Progenitor cell of endocrine pancreas (in vitro differentiated cells): ENCODE results near the gene APBB1. TPM values are rescaled to one million over a fixed set of nuclear protein-coding genes. Genes with fewer than 3 reads are reported as not detected.
"Not testable (repeated sequence)": the region's sequence is repeated elsewhere in the genome, so short reads cannot be mapped to it uniquely, and the experiment has no call there.

Source experiments
- DNase-seq: peaks from one replicate; pipeline ENCODE4 v3.0.0; 2021; ENCODE audit warnings: low spot score; ENCODE audit not compliant: unreplicated experiment
- H3K27ac Mint-ChIP-seq: 2 replicates; pipeline ENCODE4 v1.8.0; 2021; ENCODE audit warnings: mild to moderate bottlenecking, moderate library complexity, mixed read lengths
- H3K27me3 Mint-ChIP-seq: 2 replicates; pipeline ENCODE4 v1.8.0; 2021; ENCODE audit warnings: mixed read lengths
- H3K36me3 Mint-ChIP-seq: 2 replicates; pipeline ENCODE4 v1.8.0; 2022; ENCODE audit warnings: mixed read lengths; ENCODE audit not compliant: insufficient read depth
- H3K4me1 Mint-ChIP-seq: 2 replicates; pipeline ENCODE4 v1.8.0; 2021; ENCODE audit warnings: low read depth, mixed read lengths
- H3K4me3 Mint-ChIP-seq: 2 replicates; pipeline ENCODE4 v1.8.0; 2021; ENCODE audit warnings: low read depth, mild to moderate bottlenecking, moderate library complexity, mixed read lengths
- H3K9me3 Mint-ChIP-seq: 2 replicates; pipeline ENCODE4 v1.8.0; 2021; ENCODE audit warnings: low read depth, mixed read lengths
- total RNA-seq: library from RNA; stranded (reverse); gene quantifications from 2 replicates; pipeline ENCODE4 v1.2.1, GENCODE V29; 2021
- TF ChIP-seq, protein P1 (sequence below): fragments of 200-600 bp; sonication (generic); IDR thresholded peaks from one replicate; pipeline ENCODE4 v1.5.0; 2021; ENCODE audit warnings: antibody characterized with exemption, mild to moderate bottlenecking; ENCODE audit not compliant: unreplicated experiment

The APBB1 gene
- total RNA-seq, 1 donor from 2014 or later = 71.4 TPM

DNA sequence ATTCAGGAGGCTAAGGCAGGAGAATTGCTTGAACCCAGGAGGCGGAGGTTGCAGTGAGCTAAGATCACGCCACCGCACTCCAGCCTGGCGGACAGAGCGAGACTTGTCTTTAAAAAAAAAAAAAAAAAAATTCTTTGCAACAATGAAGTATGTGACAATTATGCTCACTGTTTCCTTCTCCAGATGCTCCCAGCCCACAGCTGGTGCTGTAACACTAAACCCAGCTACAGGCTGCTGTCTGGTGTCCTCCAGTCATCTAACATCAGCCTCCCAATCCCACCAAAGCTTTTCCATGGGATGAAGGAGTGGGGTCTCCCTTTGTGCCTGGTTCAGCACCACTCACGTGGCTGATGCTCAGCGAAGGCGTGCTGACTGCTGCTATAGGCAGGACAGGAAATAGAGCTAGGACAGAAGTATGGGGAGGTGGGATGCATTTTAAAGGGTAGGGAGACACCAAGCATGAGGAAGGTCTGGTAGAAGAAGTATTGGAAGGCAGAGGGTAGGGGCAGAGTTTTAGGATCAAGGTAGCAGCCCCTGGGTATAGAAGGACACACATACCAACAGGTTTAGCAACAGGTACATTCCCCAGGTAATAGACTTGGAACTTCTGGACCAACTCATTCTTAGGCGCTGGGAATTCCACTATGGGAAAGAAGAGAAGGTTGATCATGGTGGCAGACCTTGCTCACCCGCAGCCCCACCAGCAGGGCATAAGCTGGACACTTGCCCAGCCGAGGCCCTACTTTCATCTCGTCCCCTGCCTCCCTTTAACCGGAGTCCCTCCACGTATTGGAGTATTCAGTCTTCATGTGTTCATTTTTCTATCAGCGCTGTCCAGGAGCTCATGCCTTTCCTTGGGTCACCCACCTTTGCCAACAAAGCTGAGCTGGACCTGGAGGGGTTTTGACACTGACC is 18.2 kb downstream of the APBB1 start:
- Mint-ChIP-seq H3K4me3 (no peak overlapping the region), H3K4me1 (no peaks in the 10 kb centered on the region), H3K36me3 (peaks cover 8% of the 10 kb centered on the region), H3K9me3 (no peaks in the 10 kb centered on the region), H3K27ac (no peak overlapping the region), H3K27me3 (no peaks in the 10 kb centered on the region)
- no peak for DNase-seq
- TF ChIP-seq, protein P1, sequence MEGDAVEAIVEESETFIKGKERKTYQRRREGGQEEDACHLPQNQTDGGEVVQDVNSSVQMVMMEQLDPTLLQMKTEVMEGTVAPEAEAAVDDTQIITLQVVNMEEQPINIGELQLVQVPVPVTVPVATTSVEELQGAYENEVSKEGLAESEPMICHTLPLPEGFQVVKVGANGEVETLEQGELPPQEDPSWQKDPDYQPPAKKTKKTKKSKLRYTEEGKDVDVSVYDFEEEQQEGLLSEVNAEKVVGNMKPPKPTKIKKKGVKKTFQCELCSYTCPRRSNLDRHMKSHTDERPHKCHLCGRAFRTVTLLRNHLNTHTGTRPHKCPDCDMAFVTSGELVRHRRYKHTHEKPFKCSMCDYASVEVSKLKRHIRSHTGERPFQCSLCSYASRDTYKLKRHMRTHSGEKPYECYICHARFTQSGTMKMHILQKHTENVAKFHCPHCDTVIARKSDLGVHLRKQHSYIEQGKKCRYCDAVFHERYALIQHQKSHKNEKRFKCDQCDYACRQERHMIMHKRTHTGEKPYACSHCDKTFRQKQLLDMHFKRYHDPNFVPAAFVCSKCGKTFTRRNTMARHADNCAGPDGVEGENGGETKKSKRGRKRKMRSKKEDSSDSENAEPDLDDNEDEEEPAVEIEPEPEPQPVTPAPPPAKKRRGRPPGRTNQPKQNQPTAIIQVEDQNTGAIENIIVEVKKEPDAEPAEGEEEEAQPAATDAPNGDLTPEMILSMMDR = no peak

DNA sequence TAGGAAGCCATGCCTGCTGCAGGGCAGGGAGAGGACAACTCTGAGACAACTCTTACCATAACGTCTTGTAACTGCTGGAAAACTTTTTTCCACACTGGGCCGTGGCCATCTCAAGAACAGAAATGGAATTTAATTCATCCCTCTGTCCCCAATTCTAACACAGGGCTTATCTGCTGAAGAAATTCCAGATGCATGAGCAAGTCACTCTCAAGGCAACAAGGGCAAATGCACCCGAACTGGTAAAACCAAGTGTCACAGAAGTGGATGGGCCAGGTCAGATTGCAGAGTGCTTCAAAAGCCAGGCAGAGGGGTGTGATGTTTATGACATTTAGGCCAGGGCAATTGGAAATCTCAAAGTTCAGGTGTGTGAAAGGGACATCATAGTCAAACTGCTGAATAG is 21.3 kb downstream of the APBB1 start:
- peaks cover 9% of the 10 kb centered on the region for H3K36me3 Mint-ChIP-seq
- no peak overlapping the region for H3K27ac Mint-ChIP-seq
- H3K9me3 Mint-ChIP-seq = no peaks in the 10 kb centered on the region
- TF ChIP-seq, protein P1 = no peak
- no peaks in the 10 kb centered on the region for H3K27me3 Mint-ChIP-seq
- no peak overlapping the region for H3K4me3 Mint-ChIP-seq
- H3K4me1 Mint-ChIP-seq = no peaks in the 10 kb centered on the region
- DNase-seq = no peak

DNA sequence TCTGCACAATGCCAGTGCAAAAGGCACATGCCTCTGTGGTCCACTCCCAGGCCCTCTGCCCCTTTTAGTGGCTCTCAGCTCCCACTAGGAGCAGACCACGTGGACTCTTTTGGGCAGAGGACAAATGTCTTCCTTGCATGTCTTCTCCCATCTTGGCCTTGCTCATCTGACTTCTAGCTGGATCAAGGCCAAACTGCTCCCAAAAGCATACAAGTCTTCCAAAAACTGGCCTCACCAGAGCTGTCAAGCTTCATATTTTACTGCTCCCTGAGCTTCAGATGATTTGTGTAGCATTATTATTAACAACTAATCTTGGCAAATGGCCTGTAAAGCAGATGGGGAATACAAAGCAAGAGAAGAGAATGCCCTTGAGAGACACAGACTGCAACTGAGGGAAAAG is 21.7 kb downstream of the APBB1 start:
- no peak overlapping the region for H3K4me3 Mint-ChIP-seq
- peaks cover 7% of the 10 kb centered on the region for H3K36me3 Mint-ChIP-seq
- H3K27ac Mint-ChIP-seq = no peak overlapping the region
- no peak for DNase-seq
- TF ChIP-seq, protein P1 = no peak
- no peaks in the 10 kb centered on the region for H3K9me3 Mint-ChIP-seq
- no peaks in the 10 kb centered on the region for H3K27me3 Mint-ChIP-seq
- no peaks in the 10 kb centered on the region for H3K4me1 Mint-ChIP-seq

DNA sequence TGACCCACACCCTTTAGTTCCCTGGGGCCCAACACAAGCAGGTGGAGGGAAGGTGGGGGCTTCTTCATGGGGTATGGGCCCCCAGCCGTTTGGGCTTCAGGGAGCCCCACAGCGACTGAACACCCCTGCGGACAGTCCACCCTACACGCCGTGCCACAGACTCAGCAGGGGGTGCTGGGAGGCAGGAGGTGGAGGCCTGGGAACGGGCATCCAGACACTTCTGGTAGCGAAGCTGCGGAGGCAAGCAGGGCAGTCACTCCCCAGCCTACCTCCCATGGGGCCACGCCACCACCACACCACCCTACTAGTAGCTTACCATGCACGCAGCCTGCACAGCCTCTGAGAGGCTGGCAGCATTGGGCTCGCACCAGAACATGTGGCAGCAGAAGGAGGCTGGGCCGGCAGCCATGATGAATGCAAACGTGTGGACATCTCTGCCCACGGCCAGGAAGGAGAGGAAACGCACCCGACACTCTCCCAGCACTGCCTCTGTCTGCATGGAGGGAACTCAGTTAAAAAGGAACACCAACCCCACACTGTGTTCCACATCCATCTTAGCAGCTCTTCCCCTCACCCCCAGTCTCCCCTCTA is 23.3 kb downstream of the APBB1 start:
- Mint-ChIP-seq H3K4me1 (peaks cover 7% of the 10 kb centered on the region), H3K4me3 (no peak overlapping the region), H3K9me3 (no peaks in the 10 kb centered on the region), H3K27me3 (no peaks in the 10 kb centered on the region), H3K27ac (no peak overlapping the region), H3K36me3 (peaks cover 5% of the 10 kb centered on the region)
- DNase-seq = no peak
- TF ChIP-seq, protein P1 = no peak

DNA sequence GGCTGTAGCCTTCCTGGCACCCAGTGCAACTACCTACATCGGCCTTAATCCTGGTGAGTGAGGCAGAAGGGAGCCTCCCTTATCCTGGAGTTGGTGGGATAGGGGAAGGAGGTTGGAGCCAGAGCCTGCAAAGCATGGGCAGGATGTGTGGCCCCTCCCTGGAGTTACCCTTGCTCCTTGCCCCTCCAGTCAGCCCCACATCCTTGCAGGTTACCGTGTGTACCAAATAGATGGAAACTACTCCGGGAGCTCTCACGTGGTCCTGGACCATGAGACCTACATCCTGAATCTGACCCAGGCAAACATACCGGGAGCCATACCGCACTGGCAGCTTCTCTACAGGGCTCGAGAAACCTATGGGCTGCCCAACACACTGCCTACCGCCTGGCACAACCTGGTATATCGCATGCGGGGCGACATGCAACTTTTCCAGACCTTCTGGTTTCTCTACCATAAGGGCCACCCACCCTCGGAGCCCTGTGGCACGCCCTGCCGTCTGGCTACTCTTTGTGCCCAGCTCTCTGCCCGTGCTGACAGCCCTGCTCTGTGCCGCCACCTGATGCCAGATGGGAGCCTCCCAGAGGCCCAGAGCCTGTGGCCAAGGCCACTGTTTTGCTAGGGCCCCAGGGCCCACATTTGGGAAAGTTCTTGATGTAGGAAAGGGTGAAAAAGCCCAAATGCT is 24.8 kb downstream of the APBB1 start:
- Mint-ChIP-seq H3K36me3 (peaks cover 5% of the 10 kb centered on the region), H3K4me1 (peaks cover 14% of the 10 kb centered on the region), H3K27me3 (no peaks in the 10 kb centered on the region), H3K27ac (no peak overlapping the region), H3K9me3 (no peaks in the 10 kb centered on the region), H3K4me3 (no peak overlapping the region)
- TF ChIP-seq, protein P1 = no peak
- no peak for DNase-seq

DNA sequence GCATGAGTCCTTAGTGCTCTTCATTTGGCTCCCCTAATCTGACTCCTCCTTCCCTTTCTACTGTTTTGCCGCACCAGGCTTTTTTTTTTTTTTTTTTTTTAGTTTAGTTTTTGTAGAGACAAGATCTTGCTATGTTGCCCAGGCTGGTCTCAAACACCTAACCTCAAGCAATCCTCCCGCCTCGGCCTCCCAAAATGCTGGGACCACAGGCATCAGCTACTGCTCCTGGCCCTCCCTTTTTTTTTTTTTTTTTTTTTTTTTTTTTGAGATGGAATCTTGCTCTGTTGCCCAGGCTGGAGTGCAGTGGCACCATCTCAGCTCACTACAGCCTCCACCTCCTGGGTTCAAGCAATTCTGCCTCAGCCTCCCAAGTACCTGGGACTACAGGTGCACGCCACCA is 26.6 kb downstream of the APBB1 start:
- not testable (repeated sequence) for H3K27me3 Mint-ChIP-seq, H3K27ac Mint-ChIP-seq, H3K4me3 Mint-ChIP-seq, H3K9me3 Mint-ChIP-seq, H3K36me3 Mint-ChIP-seq, DNase-seq
- peaks cover 22% of the 10 kb centered on the region for H3K4me1 Mint-ChIP-seq
